Measurements from ENCODE around the gene TNFRSF12A. TPM values are rescaled to one million over a fixed set of nuclear protein-coding genes. Genes with fewer than 3 reads are reported as not detected.
A peak's percentile ranks its signal among the peaks of the same experiment; 100 is the strongest.

The TNFRSF12A gene
- total RNA-seq, 1 experiment from 2014 or later, result 147 TPM

DNA sequence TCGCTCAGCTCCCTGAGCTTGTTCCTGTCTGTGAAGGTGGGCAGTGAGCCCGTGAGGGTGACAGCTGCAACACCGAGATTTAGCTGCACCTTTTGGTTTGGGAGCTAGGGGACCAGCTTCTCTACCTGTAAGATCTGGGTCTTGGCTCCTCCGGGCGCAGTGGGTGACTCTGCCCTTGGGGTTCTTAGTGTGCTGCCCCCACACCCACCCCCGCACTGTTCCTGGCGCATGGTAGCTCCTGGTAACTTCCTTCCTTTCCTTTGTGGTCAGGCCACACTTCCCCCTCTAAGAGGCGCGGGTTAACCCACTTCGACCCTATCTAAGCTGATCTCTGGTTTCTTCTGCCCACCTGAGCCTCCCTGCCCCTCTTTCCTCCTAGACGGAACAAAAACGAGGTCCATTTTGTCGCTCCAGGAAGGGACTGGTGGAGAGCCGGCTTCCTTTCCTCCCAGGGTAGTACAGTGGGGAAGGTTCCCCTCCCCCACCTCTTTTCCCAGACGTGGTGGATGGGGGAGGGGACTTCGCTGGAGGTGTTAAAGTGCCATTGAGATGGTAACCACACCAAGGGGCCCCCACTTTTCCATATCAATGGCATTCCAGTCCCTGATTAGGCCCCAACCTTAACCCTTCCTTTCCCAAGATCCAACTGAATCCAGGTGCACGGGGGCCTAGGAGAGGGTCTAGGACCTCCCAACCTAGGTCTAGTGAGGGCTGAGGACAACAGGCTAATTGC lies 12.0 kb upstream of the TNFRSF12A start:
- no peaks in the 10 kb centered on the region for H3K27me3 ChIP-seq (ENCODE audit: insufficient read depth, low read length)
- peak overlapping the region; percentile 81 for H3K14ac ChIP-seq (ENCODE audit: insufficient read depth, low read length)
- peak overlapping the region; percentile 99 to 100 (median 100) for H3K27ac Mint-ChIP-seq
- H3K79me1 ChIP-seq (ENCODE audit: insufficient read depth, low read depth, low read length, poor library complexity, severe bottlenecking), result no peaks in the 10 kb centered on the region
- WGBS (ENCODE audit: extremely low coverage, insufficient read length, low lambda C conversion rate), result no CpG with 5 or more reads among the region's 17 CpGs
- no peak overlapping the region for H3K56ac ChIP-seq (ENCODE audit: insufficient read length, low read depth, low read length)
- peak overlapping the region; percentile 53 for H3K4me2 ChIP-seq (ENCODE audit: insufficient read depth, insufficient read length, low read length)
- H3K23me2 ChIP-seq (ENCODE audit: insufficient read length, low read depth, low read length, poor library complexity, severe bottlenecking), result peaks cover 19% of the 10 kb centered on the region
- peaks cover 0 to 6% (median 0%) of the 10 kb centered on the region in 3 experiments; a peak in 1 of 7 replicates for H3K36me3 Mint-ChIP-seq (ENCODE audit: insufficient read depth in 1 of 3, low read depth in 3 of 3)
- H3K79me2 ChIP-seq (ENCODE audit: insufficient read depth, low read length), result no peaks in the 10 kb centered on the region
- H3K4me3 Mint-ChIP-seq, result peak overlapping the region; percentile 66 to 79
- H3K27me3 Mint-ChIP-seq (ENCODE audit: low read depth), result peaks cover 3% of the 10 kb centered on the region; the same call in 1 of the 2 replicates
- no peak overlapping the region for H4K8ac ChIP-seq (replicated peaks; ENCODE audit: insufficient read length, low read depth, low read length)
- no peak overlapping the region for H2AFZ ChIP-seq (ENCODE audit: low read length)
- peak; percentile 97 for DNase-seq
- peak overlapping the region; percentile 23 for H4K91ac ChIP-seq (ENCODE audit: insufficient read length, low read depth, low read length)
- TF ChIP-seq CTCF (conservative IDR thresholded peaks at IDR 0.05), result no peak
- no peak overlapping the region for H3T11ph ChIP-seq (ENCODE audit: low read length)
- no peak overlapping the region for H2AK5ac ChIP-seq (ENCODE audit: insufficient read length, low read length)
- no peak overlapping the region for H3K23ac ChIP-seq (ENCODE audit: insufficient read length, low read depth, low read length)
- peak overlapping the region; percentile 25 for H2BK120ac ChIP-seq (ENCODE audit: low read depth, low read length, poor library complexity, severe bottlenecking)
- H2BK15ac ChIP-seq (ENCODE audit: low read depth, low read length), result no peak overlapping the region
- no peaks in the 10 kb centered on the region for H3K9me3 ChIP-seq (ENCODE audit: control insufficient read depth, low read depth, low read length)
- H4K20me1 ChIP-seq (ENCODE audit: control insufficient read depth, insufficient read depth, insufficient read length), result no peaks in the 10 kb centered on the region
- H3K9me3 Mint-ChIP-seq, result no peaks in the 10 kb centered on the region
- peaks cover 43 to 70% of the 10 kb centered on the region in 2 experiments for H3K4me1 Mint-ChIP-seq
- peak overlapping the region; percentile 9 for H3K9ac ChIP-seq (ENCODE audit: extremely low read depth, insufficient read length, low read length)
- H3K4ac ChIP-seq (ENCODE audit: low read depth, low read length), result peak overlapping the region; percentile 28; the same call in 1 of the 2 replicates
- H3K27ac ChIP-seq (ENCODE audit: insufficient read length, low read depth, low read length), result peak overlapping the region; percentile 88
- H2BK20ac ChIP-seq (ENCODE audit: low read depth, low read length, poor library complexity, severe bottlenecking), result no peak overlapping the region
- H2BK12ac ChIP-seq (ENCODE audit: insufficient read length, low read depth, low read length), result peak overlapping the region; percentile 52
- peak overlapping the region; percentile 11 for H2BK5ac ChIP-seq (ENCODE audit: insufficient read length, low read length)
- H3K4me1 ChIP-seq (ENCODE audit: insufficient read depth, low read length), result peaks cover 11% of the 10 kb centered on the region; the same call in 1 of the 2 replicates
- peak overlapping the region; percentile 92 for H3K18ac ChIP-seq (ENCODE audit: insufficient read length, low read depth, low read length)
- peak overlapping the region; percentile 4 for H4K5ac ChIP-seq (ENCODE audit: insufficient read length, low read depth, low read length)

All from H9 (cell line).